ENCODE results near the gene TMEM147. TPM values are rescaled to one million over a fixed set of nuclear protein-coding genes. Genes with fewer than 3 reads are reported as not detected.
A peak's percentile ranks its signal among the peaks of the same experiment; 100 is the strongest.

The TMEM147 gene
- total RNA-seq, 1 donor from 2014 or later = 122 TPM

DNA sequence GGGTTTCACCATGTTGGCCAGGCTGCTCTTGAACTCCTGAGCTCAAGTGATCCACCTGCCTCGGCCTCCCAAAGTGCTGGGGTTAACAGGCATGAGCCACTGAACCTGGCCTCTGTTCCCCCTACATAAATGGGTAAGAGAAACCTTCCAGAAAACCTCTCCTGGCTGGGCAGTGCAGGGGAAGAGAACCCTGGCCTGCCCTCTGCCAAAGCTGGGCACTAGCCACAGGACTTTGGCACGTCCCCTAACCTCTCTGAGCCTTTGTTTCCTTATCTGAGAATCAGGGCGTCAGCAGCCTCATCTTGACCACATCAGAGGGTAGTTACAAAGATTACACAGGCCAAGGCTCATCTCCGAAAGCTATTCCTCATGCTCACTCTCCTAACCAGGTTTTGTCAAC, 19.6 kb upstream of the TMEM147 start:
- H3K4me1 Mint-ChIP-seq (ENCODE audit: low read depth) = no peaks in the 10 kb centered on the region
- intact Hi-C loops (cut with micrococcal nuclease) = no loop called here
- H3K36me3 Mint-ChIP-seq (ENCODE audit: low read depth) = no peaks in the 10 kb centered on the region
- DNase-seq (ENCODE audit: low spot score) = no peak
- no peaks in the 10 kb centered on the region for H3K9me3 Mint-ChIP-seq
- no peak overlapping the region for H3K27ac Mint-ChIP-seq
- H3K4me3 Mint-ChIP-seq (ENCODE audit: low read depth) = no peak overlapping the region
- peaks cover 7% of the 10 kb centered on the region for H3K27me3 Mint-ChIP-seq (ENCODE audit: low read depth)

DNA sequence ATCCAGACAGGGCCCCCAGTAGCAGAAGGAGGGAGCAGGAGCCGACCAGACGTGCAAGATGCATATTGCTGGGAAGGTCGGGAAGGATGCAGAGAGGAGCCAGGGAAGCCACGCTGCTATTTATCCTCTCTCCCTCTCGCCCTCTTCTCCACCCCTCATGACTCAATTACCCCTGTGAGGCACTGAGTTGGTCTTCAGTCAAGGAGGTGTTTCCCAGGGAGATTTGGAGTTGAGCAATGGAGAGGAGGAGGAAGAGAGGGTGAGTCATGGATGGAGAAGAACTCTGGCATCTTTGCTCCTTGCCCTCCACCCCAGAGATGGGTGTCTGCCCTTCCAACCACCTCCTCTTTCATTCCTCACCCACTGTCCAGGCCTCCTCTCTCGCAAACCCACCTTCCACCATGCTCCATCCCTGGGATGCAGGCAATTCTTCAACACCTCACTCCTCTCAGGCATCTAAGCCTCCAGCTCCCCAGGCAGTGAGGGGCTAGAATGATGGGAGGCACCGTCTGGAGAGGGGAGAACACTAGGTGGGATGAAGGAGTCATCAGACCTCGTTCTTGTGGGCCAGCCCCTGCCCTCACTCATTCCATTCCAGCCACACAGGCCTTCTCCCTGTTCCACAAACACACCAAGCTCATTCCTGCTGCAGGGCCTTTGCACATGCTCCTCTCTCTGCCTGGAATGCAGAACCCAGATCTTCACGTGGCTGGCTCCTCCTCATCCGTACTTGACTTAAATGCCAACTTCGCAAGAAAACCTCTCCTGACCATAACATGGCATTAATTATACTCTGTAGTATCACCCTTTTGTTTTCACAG, 17.0 kb upstream of the TMEM147 start, which contains the start of gene SBSN:
SBSN (minus strand) TSS at position 94 of the 821 bp plus-strand sequence; CDS start at position 64, 30 bp downstream.
- no peaks in the 10 kb centered on the region for H3K36me3 Mint-ChIP-seq (ENCODE audit: low read depth)
- H3K4me1 Mint-ChIP-seq (ENCODE audit: low read depth) = no peaks in the 10 kb centered on the region
- intact Hi-C loops (cut with micrococcal nuclease) = no loop called here
- no peak for DNase-seq (ENCODE audit: low spot score)
- no peak within 1 kb of the TSS for H3K4me3 Mint-ChIP-seq (ENCODE audit: low read depth)
- H3K9me3 Mint-ChIP-seq = no peaks in the 10 kb centered on the region
- peaks cover 22% of the 10 kb centered on the region for H3K27me3 Mint-ChIP-seq (ENCODE audit: low read depth)
- H3K27ac Mint-ChIP-seq = no peak within 1 kb of the TSS

DNA sequence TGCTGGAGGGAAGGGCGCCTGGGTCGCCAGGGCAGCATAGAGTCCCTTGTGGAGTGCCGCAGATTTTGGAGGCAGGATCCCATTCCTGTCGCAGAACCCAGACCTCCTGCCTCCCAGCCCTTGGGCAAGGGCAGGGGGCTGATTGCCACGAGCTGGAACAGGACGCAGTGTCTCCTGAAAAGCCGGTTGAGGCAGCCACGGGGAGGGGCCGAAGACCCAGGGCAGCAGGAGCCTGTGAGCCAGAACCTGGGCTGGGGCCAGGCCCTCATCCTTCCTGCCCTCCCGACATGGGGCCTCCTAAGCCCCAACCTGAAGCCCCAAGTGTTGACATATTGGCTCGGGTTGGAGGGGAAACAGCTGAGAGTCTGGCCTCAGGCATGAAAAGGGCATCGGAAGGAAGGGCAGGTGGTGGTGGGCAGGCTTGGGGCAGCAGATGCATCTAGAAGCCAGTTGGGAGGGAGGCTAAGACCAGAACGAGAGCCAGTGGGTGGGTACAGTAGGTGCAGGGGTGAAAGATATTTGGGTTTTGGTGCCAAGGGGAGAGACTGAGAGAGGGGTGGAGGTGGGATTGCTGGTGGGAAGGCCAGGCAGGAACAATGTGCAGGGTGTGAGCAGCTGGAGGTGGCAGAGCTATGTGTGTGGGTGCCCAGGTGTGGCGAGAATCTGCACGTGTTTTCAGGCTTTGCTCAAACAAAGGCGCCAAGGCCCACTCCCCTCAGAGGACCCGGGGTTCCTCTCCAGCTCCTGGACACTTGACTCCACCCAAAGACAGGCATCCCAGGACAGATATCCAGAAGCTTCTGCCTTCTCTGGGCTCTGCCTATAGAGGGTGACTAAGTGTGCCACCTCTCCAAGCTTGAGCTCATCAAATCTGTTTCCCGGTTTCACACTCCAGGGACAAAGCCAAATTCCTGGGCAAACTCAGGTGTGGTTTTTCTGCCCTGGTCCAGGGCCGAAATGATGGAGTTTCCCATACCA, 15.9 kb upstream of the TMEM147 start:
- DNase-seq (ENCODE audit: low spot score) = no peak
- intact Hi-C loops (cut with micrococcal nuclease) = no loop called here
- Mint-ChIP-seq H3K27me3 (ENCODE audit: low read depth) (peaks cover 26% of the 10 kb centered on the region), H3K9me3 (no peaks in the 10 kb centered on the region), H3K36me3 (ENCODE audit: low read depth) (no peaks in the 10 kb centered on the region), H3K4me1 (ENCODE audit: low read depth) (peaks cover 5% of the 10 kb centered on the region), H3K27ac (no peak overlapping the region), H3K4me3 (ENCODE audit: low read depth) (no peak overlapping the region)

DNA sequence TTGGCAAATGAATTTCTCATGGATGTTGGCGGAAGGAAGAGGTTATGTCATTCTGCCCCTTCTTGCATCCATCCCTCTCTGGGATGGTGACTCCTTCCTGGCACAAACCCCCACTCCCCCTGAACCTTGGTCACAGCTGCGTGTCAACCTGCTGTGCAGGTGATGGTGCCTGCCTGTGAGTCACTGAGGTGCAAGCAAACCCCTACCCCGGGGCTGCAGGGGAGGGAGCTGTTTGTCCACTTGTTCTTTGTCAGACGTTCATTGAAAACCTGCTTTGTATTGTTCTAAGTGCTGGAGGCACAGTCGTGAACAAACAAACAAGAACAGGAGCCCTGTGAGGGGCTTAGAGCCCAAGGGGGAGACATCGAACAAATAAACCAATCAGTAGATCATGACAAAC, 14.1 kb upstream of the TMEM147 start:
- peaks cover 5% of the 10 kb centered on the region for H3K4me1 Mint-ChIP-seq (ENCODE audit: low read depth)
- DNase-seq (ENCODE audit: low spot score) = no peak
- no peaks in the 10 kb centered on the region for H3K9me3 Mint-ChIP-seq
- peaks cover 30% of the 10 kb centered on the region for H3K27me3 Mint-ChIP-seq (ENCODE audit: low read depth)
- H3K27ac Mint-ChIP-seq = no peak overlapping the region
- no peaks in the 10 kb centered on the region for H3K36me3 Mint-ChIP-seq (ENCODE audit: low read depth)
- no peak overlapping the region for H3K4me3 Mint-ChIP-seq (ENCODE audit: low read depth)
- intact Hi-C loops (cut with micrococcal nuclease) = no loop called here

DNA sequence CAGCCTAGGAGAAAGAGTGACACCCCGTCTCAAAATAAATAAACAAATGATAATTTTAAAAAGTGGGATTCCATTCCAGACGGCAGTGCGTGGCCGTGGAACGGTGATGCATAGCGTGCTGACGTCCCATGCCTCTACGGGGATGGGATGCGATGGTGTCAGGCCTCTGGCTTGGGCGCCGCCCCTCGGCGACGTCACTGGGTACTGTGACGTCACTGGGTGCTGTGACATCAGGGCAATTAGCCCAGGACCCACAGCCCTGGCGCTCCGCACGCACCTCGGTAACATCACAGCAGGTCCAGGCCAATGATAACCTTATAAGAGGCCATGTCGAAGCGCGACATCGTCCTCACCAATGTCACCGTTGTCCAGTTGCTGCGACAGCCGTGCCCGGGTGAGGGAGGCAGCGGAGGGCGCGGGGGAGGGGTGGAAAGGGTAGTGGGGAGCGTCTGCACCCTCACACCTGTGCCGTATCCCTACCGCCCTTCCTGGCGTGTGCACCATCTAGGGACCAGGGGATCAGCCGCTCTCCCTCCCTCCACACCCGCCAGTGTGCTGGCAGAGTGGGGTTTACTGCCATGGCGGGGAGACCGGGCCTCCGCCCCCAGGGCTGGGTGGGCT, 12.1 kb upstream of the TMEM147 start, which contains the start of gene GAPDHS:
GAPDHS (plus strand) TSS at position 256 of the 621 bp plus-strand sequence; CDS start at position 328, 72 bp downstream.
- H3K9me3 Mint-ChIP-seq = no peaks in the 10 kb centered on the region
- no peak within 1 kb of the TSS for H3K27ac Mint-ChIP-seq
- peaks cover 30% of the 10 kb centered on the region for H3K27me3 Mint-ChIP-seq (ENCODE audit: low read depth)
- intact Hi-C loops (cut with micrococcal nuclease) = no loop called here
- peaks cover 5% of the 10 kb centered on the region for H3K4me1 Mint-ChIP-seq (ENCODE audit: low read depth)
- no peak for DNase-seq (ENCODE audit: low spot score)
- no peaks in the 10 kb centered on the region for H3K36me3 Mint-ChIP-seq (ENCODE audit: low read depth)
- peak within 1 kb of the TSS; percentile 22 for H3K4me3 Mint-ChIP-seq (ENCODE audit: low read depth)

DNA sequence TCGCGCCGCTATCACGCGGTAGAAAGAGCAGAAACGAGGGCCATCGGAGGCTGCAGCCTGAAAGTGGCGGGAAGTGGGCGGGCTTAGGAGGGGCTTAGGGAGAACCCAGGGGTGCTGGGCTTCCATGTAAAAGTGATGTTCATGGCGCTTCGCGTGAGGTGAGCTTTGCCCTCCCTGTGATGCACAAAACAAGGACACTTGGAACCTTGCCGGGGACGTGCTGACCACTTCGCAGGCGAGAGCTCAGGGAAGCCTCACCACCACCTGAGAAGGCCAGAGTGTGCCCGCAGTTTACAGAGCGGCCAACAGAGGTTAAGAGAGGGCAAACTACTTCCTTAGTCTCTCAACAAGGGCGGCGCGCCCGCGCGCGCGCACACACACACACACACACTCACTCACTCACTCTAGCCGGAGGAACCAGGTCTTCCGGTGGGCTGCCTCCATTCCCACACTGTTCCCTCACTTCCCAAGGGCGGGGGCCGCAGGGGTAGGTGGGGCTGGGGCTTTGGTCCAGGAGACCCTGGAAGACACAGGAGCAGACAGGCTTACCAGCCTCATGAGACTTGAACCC, 11.5 kb upstream of the TMEM147 start:
- DNase-seq (ENCODE audit: low spot score) = peak; percentile 35
- intact Hi-C loops (cut with micrococcal nuclease) = no loop called here

DNA sequence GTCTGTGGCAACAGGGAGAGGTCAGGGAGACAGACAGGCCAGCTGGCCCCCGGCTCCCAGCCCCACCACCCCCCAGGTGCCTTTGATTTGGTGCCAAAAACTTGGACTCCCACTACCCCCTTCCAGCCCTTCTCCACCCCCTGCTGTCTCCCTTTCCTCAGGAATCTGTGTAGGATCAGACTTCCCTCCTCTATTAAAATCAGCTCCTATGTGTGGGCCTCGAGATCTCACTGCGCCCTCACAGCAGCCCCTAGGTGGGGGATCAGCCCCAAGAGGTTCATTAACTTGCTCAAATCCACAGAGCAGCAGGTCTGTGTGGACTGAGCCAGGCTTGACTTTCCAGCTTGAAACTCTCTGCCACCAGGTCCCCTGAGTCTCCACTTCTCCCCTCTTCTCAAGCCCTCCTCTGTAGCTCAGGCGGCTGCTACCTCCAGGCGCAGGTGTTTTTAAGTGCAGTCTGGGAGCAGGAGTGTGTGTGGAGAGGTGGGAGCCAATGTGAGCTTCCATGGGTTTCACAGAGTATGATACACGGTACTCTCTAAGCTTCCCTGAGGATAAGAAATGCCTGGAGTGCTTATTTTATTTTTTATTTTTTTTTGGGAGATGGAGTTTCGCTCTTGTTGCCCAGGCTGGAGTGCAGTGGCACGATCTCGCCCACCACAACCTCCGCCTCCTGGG, 10.5 kb upstream of the TMEM147 start:
- no peaks in the 10 kb centered on the region for H3K9me3 Mint-ChIP-seq
- DNase-seq (ENCODE audit: low spot score) = no peak
- peaks cover 5% of the 10 kb centered on the region for H3K4me1 Mint-ChIP-seq (ENCODE audit: low read depth)
- H3K4me3 Mint-ChIP-seq (ENCODE audit: low read depth) = no peak overlapping the region
- H3K36me3 Mint-ChIP-seq (ENCODE audit: low read depth) = no peaks in the 10 kb centered on the region
- no peak overlapping the region for H3K27ac Mint-ChIP-seq
- peaks cover 22% of the 10 kb centered on the region for H3K27me3 Mint-ChIP-seq (ENCODE audit: low read depth)
- intact Hi-C loops (cut with micrococcal nuclease) = no loop called here

More for the DNA sequence above, 11.5 kb upstream of the TMEM147 start:
- Mint-ChIP-seq H3K9me3 (no peaks in the 10 kb centered on the region), H3K36me3 (ENCODE audit: low read depth) (no peaks in the 10 kb centered on the region), H3K4me3 (ENCODE audit: low read depth) (peak overlapping the region; percentile 22), H3K27ac (no peak overlapping the region), H3K27me3 (ENCODE audit: low read depth) (peaks cover 27% of the 10 kb centered on the region), H3K4me1 (ENCODE audit: low read depth) (peaks cover 5% of the 10 kb centered on the region)

DNA sequence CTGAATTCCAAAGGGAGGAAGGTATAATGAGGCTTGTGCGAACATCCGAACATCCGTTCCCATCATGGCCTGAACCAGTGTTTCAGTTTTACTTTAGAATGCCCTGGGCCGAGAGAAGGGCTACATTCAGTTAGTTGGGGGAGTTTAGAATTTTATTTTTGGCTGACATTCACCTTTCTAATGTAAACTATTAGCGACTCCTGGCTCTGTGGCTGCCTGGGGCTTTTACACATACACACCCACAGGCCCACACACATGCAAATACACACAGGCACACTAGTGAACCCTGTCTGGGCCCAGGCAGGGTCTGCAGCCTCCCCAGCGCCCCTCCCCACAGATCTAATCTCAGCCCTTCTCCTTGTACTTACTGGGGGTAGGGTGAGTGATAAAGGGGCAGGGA, 6.1 kb upstream of the TMEM147 start:
- Mint-ChIP-seq H3K27ac (no peak overlapping the region), H3K9me3 (no peaks in the 10 kb centered on the region), H3K4me1 (ENCODE audit: low read depth) (peaks cover 2% of the 10 kb centered on the region), H3K36me3 (ENCODE audit: low read depth) (peaks cover 8% of the 10 kb centered on the region), H3K4me3 (ENCODE audit: low read depth) (no peak overlapping the region), H3K27me3 (ENCODE audit: low read depth) (peaks cover 3% of the 10 kb centered on the region)
- no peak for DNase-seq (ENCODE audit: low spot score)
- intact Hi-C loops (cut with micrococcal nuclease) = no loop called here

DNA sequence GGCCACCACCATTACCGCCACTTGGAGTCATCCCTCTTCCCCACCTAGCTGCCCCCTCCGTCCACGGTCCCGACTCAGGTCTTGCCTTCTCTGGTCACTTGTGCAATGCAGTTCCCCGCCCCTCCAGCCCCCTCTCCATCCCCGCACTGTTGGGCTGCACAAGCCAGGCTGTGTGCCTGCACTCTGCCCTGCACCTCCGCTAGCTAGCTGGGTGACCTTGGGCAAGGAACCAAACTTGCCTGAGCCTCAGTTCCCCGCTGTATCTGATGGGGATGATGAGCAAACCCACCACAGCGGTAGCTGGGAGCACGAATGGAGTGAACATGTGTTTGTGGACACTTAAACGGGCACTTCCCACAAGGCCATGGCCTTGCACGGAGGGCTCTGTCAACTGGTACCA, 5.6 kb upstream of the TMEM147 start:
- no peak for DNase-seq (ENCODE audit: low spot score)
- H3K4me1 Mint-ChIP-seq (ENCODE audit: low read depth) = peaks cover 8% of the 10 kb centered on the region
- peaks cover 2% of the 10 kb centered on the region for H3K27me3 Mint-ChIP-seq (ENCODE audit: low read depth)
- H3K4me3 Mint-ChIP-seq (ENCODE audit: low read depth) = no peak overlapping the region
- no peaks in the 10 kb centered on the region for H3K9me3 Mint-ChIP-seq
- no peak overlapping the region for H3K27ac Mint-ChIP-seq
- intact Hi-C loops (cut with micrococcal nuclease) = no loop called here
- H3K36me3 Mint-ChIP-seq (ENCODE audit: low read depth) = peaks cover 11% of the 10 kb centered on the region

DNA sequence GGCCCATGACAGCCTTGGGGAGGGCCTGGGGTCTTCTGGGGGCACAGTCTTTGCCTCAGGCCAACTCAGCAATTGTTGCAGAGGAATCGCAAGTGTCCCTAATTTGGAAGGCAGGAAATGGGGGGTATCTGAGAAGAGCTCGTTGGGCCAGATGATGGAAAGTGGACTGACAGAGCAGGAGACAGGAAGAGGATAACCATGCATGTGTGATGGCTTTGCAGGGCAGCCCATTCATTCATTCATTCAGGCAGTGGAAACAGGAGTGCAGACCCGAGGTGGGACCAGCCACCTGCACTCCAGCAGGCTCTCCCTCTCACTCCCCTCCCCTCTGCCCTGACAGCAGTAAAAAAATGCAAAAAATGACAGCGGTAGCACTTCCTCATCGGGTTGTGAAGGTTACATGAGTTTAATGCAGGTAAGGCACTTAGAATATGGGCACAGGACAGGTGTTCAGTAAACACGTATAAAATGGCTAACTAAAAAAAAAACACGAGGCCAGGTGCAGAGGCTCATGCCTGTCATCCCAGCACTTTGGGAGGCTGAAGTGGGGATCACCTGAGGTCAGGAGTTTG, 5.0 kb upstream of the TMEM147 start:
- Mint-ChIP-seq H3K27me3 (ENCODE audit: low read depth) (no peaks in the 10 kb centered on the region), H3K4me1 (ENCODE audit: low read depth) (peaks cover 9% of the 10 kb centered on the region), H3K9me3 (no peaks in the 10 kb centered on the region)

DNA sequence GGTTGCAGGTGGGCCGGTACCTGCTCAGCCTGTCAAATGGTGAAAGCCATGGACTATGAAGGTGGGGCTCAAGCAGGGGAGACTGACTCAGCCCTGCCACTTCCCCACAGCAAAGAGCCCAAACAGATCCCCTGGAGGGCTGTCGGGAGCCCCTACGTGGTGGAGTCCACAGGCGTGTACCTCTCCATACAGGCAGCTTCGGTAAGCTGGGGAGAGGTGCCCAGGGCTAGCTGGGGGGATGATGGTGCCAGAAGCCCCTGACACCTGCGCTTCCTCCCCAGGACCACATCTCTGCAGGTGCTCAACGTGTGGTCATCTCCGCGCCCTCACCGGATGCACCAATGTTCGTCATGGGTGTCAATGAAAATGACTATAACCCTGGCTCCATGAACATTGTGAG, 3.2 kb upstream of the TMEM147 start:
- Mint-ChIP-seq H3K27ac (no peak overlapping the region), H3K36me3 (ENCODE audit: low read depth) (peaks cover 20% of the 10 kb centered on the region), H3K4me1 (ENCODE audit: low read depth) (peaks cover 15% of the 10 kb centered on the region), H3K27me3 (ENCODE audit: low read depth) (no peaks in the 10 kb centered on the region), H3K9me3 (no peaks in the 10 kb centered on the region), H3K4me3 (ENCODE audit: low read depth) (no peak overlapping the region)
- intact Hi-C loops (cut with micrococcal nuclease) = no loop called here
- DNase-seq (ENCODE audit: low spot score) = no peak

More for the DNA sequence above, 5.0 kb upstream of the TMEM147 start:
- Mint-ChIP-seq H3K36me3 (ENCODE audit: low read depth) (peaks cover 11% of the 10 kb centered on the region), H3K4me3 (ENCODE audit: low read depth) (no peak overlapping the region), H3K27ac (no peak overlapping the region)
- no peak for DNase-seq (ENCODE audit: low spot score)
- intact Hi-C loops (cut with micrococcal nuclease) = no loop called here

All from activated T-helper 2 cell treated with anti-CD3 and anti-CD28 coated beads, Interferon-gamma antibody, Interleukin-2, Interleukin-4, amounts not matched to agents 10 μg/mL and 5 μg/mL and 100 μg/mL, durations not matched to agents 14 hours and 24 hours and 36 hours (primary cell).